Pons (tissue), 1 donor: ENCODE data around the gene NPFFR1.

Experiments used
- DNase-seq: peaks from one replicate; pipeline ENCODE4 v3.0.0-alpha.2; 2016; ENCODE audit warnings: low spot score

The NPFFR1 gene

DNA sequence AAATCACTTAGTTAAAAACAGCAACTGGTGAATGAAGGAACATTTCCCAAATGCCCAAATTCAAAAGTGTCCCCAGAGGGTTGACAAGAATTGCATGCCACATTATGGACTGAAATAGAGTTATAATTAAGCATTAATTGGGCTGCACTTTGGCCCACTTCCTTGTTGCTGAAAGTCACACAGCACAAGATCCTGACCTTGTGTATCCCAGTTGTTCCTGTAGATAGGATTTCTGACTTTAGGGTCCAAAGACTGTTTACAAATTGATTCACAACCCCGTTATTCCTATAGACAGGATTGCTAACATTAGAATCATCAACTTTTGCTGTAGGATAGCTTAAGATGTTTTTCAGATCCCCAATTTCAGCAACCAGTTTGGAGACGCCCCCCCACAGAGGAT lies 31.5 kb upstream of the NPFFR1 start:
- DNase-seq: no peak

DNA sequence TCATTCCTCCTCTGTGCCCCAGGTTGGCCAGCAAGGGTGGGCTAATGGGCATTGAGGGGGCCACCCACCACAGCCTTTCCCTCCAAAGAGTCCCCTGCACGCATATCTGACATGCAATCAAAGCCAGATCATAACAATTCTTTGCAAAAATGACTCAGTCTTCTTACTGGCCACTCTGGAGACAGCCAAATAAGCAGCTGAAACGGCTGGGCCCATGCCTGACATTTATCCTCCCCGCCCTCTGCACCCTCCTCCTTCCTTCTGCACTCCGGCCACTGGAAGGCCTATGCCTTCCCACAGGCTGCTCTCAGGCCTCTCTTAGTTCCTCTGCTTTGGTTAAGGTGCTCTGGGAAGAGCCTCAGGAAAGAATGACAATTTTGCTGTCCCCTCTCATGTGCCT lies 29.2 kb upstream of the NPFFR1 start:
- no peak for DNase-seq

DNA sequence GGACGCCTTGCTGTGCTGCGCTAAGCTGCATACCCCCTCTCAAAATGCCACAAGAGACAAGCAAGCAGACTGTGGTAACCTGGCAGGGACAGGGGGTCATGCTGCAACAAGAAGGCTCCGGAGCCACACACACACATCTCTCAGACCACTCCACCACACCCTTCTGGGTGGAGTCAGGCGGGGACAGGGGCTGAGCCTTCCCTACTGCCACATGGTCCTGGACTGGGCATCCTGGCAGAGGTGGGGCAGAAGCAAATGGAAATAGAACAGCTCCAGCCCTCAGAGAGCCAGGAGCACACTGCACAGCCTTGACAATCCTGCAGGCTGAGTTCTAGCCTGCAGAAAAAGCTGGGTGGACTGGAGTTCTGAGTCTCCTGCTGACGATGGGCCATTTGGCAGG lies 28.4 kb upstream of the NPFFR1 start:
- DNase-seq: no peak

DNA sequence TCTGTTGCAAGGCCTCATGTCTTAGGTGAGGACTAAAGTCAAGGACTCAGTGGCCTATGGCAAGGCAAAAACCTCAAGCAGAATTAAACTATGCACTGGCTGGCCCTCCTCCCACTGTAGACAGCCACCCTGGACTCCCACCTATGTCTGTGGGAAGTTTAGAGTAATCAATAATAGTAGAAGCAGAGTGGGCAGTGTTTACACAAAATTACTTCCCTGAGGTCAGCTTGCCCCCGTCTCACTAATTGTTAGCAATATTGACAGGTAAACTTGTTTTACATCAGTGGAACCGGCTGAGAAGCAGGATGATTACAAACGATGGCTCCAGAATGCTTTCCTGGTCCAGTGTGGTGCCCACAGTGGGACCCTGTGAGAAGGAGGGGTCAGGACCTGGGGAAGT lies 27.9 kb upstream of the NPFFR1 start:
- DNase-seq: no peak

DNA sequence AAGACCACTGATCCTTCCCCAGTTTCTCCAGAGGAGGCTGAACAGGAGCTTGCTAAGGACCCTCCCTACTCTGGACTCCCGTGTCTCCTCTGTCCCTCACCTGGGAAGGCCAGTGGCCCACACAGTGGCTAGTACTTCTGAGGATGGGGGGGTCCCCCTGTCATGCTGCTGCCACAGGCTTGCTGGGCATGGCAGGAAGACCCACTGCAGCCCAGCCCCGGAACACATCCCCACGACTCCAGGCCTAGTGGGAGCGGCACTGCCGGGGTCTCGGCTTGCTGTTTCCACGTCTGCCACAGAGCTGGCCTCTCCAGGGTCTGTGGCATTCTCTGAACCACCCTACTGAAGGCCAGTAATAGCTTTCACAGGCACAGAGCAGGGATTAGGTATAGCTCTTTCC lies 25.9 kb upstream of the NPFFR1 start:
- DNase-seq: no peak

DNA sequence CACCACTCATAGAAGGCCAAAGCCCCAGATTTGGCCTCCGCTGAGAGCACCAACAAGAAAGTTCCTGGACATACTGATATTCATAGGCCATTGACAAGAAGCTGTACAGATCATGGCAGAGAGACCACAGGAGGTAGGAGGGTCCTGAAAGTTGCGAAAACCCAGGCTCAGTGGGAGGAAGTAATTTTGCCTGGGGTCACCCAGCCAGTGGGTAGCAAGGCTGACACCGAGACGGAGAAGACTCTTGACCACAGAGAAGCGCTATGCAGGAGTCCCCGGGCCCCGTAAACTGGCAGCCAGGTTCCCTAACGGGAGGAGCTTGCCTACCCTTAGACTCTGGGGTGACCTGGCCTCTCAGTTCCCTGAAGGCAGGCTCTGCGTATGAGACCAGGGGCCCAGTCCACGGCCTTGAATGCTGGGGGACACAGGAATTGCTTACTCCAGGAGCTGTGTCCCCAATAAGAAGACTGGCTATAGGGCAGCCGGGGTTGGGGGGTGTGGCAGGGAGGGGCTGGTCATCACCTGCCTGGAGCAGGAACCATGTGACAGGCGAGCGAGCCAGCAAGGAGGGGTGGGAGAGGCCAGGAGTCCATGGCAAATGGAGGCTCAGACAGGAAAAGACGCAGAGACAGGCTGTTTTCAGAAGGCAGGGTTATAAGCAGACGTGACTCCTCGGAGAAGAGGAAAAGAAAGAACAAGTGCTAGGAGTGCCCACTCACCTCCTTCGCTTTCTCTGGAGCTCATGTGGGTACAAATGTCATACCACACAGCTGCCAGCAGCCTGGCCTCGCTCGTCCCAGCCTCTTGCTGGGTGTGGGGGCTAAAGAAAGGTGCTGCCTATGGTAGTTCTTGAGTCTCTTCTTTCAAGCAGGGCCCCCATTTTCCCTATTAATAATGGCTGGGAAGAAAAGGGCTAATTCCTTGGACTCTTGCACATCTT lies 24.6 kb upstream of the NPFFR1 start:
- no peak for DNase-seq

DNA sequence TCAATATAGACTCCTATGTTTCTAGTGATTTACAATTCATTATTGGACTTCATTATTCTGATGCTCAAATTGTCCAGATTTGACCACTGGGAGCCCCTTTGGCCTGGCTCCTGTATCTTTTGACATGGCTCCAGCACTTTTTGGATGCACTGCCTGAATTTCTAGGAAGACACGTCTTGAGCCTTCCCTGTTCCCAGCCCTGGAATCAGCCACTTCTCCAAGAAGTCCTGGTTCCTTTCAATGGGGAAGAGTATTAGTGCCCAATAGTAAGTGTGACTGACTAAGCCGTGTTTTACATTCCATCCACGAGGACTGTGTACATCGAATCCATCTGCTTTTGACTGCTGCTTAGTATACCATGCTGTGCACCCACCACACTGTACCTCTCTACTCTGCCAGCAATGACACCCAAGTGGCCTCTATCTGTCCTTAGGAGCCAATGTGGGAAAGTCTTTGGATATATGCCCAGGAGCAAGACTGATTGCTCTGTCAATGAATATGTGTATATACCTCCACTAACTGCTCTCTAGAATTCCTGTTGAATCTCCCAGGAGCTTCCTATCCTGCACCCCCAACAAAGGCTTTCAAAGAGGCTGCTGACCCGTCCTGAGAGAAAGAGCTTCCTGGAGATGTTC lies 23.2 kb upstream of the NPFFR1 start:
- DNase-seq: no peak

DNA sequence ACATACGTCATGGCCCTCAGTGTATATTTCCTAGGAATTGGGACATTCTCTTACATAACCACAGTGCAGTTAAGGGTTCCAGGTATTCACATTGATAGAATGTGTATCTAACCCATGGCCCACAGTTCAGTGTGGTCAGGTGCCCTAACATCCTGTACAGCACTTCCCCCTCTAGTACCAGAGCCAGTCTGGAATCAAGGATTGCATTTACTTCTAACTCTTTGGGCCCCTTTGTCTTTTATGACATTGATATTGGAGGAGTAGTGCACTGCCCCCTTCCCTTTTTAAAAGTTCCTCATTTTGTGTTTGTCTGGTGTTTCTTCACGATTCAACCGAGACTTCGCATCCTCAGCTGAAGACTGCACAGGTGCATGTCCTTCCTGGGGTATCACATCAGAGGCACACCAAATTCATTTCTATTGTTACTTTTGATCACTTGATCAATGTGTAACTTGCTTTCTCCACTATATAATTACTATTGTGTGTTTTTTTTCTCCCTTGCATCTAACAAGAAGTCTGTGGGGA lies 22.4 kb upstream of the NPFFR1 start:
- DNase-seq: no peak

DNA sequence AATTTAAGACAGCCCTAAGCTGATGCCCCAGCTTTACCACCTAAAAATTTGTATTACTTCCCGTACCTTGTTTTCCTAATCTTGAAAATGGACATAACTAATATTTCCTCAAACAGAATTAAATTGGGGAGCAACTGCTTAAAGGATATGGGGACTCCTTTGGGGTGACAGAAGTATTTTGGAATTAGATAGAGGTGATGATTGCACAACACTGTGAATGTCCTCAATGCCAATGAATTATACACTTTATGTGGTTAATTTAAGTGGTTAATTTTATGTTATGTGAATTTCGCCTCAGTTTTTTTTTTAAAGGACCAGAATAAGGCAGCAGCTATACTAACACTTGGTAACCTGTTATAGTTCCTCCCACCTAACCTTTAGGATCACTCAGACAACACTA lies 19.9 kb upstream of the NPFFR1 start:
- DNase-seq: no peak

DNA sequence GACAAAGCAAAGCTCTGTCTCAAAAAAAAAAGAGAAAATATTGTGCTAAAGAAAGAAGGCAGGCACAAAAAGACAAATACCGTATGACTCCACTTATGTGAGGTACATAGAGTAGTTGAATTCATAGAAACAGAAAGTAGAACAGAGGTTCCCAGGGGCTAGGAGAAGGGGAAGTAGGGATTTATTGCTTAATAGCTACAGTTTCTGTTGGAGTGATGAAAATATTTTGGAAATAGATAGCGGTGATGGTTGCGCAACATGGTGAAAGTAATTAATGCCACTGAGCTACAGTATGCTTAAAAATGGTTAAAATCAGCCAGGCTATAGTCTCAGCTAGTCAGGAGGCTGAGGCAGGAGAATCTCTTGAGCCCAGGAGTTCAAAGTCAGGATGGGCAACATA lies 18.5 kb upstream of the NPFFR1 start:
- peak; percentile 48 for DNase-seq

DNA sequence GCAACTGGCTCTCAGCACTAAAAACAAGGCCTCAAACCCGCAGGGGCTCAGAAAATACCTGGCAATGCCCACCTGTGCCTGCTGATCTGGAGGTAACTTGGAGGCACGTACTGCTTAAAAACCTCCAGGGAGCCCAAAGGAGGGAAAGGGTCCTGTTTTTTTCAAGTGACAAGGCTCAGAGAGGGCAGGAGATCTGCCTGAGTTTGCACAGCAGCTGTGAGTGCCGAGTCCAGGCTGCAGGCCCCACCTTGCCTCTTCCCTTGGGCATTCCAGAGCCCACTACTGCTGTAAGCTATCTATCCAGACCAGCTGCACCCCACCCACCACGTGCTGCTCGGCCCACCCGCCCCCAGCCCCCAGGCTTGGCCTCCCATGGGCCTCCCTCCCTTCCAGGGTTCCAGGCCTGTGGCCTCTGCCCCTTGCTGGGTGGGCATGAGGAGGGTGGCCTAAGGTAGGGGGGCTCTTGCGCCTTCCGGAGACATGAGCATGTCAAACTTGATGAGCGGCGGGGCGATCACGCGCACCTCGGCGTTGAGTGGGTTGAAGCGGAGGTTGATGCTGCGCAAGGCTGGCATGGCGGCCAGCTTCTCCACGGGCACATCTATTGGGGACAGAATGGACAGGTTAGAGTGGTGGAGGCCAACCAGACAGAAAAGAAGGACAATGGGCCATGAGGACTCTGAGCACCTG lies 17.2 kb upstream of the NPFFR1 start:
- DNase-seq: no peak

DNA sequence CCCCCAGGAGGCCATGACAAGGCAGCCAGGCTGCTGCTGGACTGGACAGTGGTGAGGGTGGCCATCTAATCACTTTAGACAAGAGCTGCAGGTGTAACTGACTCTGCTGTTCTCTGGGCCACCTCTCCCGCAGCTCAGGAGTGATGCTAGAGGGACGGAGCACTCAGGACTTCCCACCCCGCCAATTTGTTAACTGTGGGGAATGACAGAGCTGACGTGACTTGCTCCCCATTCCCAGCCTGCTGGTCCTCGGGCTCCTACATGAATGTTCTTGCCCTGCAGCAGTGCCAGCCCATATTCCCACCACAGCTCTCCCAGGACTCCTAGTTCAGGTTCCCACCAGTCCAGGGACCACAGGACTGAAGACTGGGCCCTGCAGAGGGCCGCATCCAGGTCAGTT lies 16.7 kb upstream of the NPFFR1 start:
- no peak for DNase-seq

DNA sequence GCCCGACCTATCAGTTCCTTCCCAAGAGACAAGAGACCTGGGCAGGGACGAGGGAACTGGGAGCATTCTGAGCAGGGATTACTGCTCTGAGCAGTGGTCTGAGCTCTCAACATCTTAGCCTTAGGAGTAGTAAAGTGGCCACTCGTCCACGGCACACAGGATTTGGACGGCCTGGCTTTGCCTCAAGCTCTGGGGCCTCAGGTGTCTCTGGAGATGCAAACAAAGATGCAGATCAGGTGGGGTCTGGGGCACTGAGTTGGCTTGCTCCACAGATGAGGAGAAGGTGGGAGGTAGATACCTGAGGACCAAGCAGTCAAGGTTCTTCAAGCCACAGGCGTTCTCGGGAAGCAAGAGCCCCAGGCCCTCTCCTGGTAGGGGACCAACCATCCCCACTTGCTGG lies 16.1 kb upstream of the NPFFR1 start:
- no peak for DNase-seq

DNA sequence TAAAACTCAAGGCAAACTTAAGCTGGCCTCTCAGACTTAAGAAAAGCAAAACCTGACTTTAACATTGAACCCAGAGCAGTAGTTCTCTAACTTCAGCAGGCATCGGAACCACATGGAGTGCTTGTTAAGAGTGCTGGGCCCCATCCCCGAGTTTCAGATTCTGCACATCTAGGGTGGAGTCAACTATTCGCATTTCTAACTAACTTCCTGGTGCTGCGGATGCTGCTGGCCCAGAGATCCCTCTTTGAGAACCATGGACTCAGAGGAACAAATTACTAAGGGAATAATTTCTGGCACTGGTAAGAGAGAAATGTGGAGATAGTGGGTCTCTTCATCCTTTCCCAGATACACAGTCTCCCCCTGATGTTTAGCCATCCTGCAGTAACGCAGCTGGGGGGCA lies 14.6 kb upstream of the NPFFR1 start:
- no peak for DNase-seq

DNA sequence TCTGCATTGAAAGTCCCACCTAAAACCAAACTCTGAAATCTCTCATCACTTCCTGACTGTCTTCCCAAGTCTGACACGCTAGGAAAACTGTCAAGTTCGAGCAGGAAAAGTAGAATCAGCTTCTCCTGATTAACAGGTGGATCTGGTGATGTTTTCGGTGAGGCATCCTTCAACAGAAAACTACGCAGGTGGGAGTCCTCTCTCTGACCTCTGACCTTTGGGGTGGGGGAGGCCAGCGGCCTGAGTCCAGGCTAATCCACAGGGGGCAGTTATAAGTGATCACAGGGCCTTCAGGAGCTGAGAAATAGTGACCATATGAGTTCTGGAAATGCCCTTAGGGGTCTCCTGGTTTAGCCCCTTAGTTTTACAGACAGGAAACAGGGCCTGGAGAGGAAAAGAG lies 13.4 kb upstream of the NPFFR1 start:
- DNase-seq: no peak

DNA sequence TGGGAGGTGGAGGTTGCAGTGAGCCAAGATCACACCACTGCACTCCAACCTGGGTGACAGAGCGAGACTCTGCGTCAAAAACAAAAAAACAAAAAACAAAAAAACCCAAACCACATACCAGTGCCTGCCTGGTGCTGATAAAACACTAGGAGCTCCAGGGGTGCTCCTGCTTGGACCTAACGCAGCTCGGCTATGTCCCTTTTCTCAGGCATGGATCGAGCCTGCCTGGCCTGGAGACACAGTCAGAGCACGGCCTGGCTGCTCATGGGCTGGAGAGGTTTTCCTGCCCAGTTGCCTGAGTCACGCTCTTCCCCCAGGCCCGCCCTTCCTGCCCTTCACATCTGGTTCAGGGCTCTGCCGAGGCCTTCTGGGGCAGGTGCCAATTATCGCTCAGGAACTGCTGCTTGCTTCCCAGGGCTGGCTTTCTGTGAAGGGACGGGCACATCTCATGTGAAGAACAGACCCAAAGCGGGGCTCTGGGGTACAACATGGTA lies 12.6 kb upstream of the NPFFR1 start:
- DNase-seq: no peak

DNA sequence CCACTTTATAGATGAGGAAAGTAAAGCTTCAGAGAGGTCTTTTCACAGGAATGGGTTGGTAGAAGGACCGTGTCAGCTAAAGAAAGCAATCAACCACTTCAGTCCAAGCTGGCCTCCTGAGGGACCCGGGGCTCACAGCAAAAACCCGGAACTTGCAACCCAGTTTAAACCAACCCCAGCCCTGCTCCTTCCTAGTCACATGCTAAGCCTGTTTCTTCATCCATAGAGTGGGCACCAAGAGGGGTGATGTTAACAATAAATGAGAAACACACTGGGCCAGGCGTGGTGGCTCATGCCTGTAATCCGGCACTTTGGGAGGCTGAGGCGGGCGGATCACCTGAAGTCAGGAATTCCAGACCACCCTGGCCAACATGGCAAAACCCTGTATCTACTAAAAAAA lies 12.1 kb upstream of the NPFFR1 start:
- DNase-seq: no peak

DNA sequence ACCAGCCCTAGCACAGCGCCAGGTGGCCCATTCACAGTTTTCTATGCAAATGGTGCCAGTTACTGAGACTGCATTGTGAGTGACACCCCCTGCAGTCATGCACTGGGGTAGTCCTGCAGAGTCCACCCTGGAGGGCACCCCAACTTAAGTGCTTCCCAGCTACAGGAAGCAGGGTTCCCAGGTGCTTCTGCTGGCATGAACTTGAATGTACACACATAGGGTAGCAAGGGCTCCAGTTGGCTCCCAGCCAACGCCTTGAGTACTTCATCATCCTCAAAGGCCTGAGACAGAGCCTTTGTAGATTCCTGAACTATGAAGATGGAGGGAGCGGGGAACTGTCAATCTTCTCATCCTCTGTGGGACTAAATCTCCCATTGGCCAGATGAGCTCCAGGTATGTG lies 11.5 kb upstream of the NPFFR1 start:
- no peak for DNase-seq

DNA sequence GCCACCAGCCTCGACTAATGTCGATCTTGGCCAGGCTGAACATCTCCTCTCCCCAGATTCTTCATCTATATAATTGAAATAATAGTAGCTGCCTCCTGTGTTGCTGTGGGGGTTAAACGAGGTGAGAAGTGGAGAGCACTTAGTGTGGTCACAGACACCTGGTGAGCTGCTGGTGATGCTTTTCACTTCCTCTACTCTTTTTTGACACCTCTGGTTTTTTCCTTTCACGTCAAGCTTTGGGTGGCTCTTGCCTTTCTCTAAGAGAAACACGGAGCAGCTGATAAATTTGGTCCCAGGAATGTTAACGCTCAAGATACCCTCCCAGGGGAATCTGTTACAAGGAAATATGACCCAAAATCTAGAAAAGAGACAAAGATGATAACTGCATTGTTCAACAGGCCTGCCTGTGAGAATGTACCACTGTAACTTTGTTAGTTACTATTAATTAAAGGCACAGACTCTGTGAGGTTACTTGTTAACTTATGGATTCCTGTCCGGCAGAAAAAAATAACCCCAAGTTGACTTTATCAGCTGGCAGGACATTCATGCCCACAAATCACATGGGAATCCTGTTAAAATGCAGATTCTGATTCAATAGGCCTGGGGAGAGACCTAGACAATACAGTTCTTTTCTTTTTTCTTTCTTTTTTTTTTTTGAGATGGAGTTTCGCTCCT lies 9.5 kb upstream of the NPFFR1 start:
- DNase-seq: no peak

DNA sequence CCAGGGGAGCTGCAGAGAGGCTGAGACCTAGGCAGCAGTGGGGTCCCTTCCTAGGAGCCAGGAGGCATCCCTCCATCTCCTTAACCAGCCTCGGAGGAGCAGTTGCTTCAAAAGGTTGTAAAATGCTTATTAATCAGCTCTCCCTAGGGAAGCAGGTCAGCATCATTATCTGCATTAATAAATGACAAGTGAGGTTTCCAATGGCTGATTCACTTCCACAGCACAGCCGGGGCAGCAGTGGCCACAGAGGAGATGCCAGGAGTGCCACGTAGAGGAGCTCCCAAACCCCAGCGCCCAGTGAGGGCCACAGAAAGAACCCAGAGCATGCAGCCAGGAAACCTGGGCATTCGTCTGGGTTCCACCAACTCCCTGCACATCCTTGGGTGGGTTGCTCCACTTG lies 8.2 kb upstream of the NPFFR1 start:
- DNase-seq: no peak

DNA sequence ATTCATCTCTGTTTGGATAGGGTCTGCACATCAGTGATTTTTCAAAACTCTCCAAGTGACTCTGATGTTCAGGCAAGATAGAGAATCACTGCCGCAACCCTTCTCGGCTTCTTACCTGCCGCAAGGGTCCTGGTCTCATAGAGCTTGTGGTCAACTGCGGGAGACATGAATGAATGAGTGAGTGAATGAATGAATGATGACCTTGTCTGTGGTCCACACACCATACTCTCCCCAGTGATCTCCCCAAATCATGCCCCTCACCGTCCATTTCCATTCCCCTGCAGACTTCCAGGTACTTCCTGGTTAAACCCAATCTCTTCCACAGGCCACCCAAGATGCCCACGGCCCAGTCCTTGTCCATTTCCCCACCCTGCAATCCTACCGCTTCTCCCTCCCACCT lies 5.9 kb upstream of the NPFFR1 start:
- no peak for DNase-seq

DNA sequence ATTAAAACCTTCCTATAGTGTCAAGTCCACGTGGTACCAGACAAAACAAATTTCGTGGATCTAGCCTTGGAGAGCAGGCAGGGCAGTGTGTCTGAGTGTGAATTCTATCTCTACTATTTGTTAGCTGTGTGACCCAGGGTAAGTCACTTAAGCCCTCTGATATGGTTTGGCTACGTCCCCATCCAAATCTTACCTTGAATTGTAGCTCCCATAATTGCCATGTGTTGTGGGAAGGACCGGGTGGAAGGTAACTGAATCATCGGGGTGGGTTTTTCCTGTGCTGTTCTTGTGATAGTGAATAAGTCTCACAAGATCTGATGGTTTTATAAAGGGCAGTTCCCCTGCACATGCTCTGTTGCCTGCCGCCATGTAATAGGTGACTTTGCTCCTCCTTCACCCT lies 2.8 kb upstream of the NPFFR1 start:
- no peak for DNase-seq
